LNCaP clone FGC (cell line): Measurements from ENCODE around the gene SURF1.

Experiments
- DNase-seq: peaks from one replicate; pipeline ENCODE4 v3.0.0-alpha.2; 2011; ENCODE audit warnings: low read depth
- H3K4me3 ChIP-seq: 2 replicates; pipeline ENCODE4 v1.5.1; 2011; ENCODE audit warnings: mild to moderate bottlenecking, low read depth, low read length, control low read depth
- TF ChIP-seq, protein P1 (sequence below): IDR thresholded peaks from 2 replicates; pipeline ENCODE4 v1.5.1; 2012; ENCODE audit warnings: mild to moderate bottlenecking; ENCODE audit not compliant: control insufficient read depth, insufficient read depth; ENCODE audit errors: extremely low read depth

Gene SURF1

GRCh38 chr9:133375724-133376654 lies 19.7 kb upstream of the SURF1 start, which contains the start of the genes STKLD1 and SURF4:
Gene STKLD1 (plus strand): TSS chr9:133376366. CDS start chr9:133376474, 108 bp downstream.
Gene SURF4 (minus strand): TSS chr9:133376060. CDS start chr9:133375969, 91 bp downstream.
- peak; percentile 86 for DNase-seq
- H3K4me3 ChIP-seq: peak within 1 kb of the TSS; percentile 83
- TF ChIP-seq, protein P1, sequence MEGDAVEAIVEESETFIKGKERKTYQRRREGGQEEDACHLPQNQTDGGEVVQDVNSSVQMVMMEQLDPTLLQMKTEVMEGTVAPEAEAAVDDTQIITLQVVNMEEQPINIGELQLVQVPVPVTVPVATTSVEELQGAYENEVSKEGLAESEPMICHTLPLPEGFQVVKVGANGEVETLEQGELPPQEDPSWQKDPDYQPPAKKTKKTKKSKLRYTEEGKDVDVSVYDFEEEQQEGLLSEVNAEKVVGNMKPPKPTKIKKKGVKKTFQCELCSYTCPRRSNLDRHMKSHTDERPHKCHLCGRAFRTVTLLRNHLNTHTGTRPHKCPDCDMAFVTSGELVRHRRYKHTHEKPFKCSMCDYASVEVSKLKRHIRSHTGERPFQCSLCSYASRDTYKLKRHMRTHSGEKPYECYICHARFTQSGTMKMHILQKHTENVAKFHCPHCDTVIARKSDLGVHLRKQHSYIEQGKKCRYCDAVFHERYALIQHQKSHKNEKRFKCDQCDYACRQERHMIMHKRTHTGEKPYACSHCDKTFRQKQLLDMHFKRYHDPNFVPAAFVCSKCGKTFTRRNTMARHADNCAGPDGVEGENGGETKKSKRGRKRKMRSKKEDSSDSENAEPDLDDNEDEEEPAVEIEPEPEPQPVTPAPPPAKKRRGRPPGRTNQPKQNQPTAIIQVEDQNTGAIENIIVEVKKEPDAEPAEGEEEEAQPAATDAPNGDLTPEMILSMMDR: no peak

- peak overlapping the region; percentile 83 for H3K4me3 ChIP-seq
- no peak for DNase-seq
Observed at GRCh38 chr9:133375116-133375723, 18.9 kb upstream of the SURF1 start.

DNA sequence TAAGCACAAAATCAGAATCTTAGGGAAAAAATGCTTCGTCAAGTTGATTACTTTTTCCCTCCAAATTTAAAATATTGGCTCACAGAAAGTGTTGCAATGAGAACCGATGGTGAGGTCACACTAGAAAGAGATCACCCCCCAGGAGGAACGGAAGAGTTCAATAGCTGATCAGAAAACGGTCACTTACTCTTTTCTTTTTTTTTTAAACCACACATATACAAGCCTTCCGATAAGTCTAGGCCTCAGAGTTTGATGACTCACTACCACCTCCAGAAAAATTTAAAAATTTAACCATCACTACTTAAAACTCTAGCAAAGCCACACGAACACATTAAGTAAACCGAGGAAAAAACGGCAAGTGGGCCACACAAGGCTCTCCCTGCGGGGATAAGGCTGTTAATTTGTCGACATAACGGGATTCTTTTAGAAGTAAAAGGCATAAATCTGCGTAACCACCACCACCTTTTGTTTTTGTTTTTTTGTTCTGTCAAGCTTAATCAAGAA lies 18.4 kb upstream of the SURF1 start:
- peak overlapping the region; percentile 83 for H3K4me3 ChIP-seq
- TF ChIP-seq, protein P1: no peak
- no peak for DNase-seq

More at GRCh38 chr9:133375116-133375723, 18.9 kb upstream of the SURF1 start:
- TF ChIP-seq, protein P1: peak; percentile 20; the same call in 1 of the 2 replicates

DNA sequence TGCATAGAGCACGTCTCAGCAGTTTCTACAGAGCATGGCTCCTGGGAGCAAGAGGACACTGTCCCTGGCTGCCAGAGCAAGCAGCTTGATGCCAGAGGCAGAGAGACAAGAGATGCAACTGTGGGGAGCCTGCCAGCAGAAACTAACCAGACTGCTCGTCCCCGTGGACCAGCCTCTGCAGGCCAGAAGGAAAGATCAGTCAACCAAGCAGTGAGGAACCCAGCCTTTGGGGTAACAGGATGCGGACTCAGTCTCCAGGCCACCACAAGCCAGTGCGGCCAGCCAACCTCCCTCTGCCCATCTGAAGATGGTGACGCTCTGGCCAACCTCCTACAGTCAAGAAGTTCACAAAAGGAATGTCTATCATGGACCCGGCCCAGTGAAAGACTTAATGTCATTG lies 15.9 kb upstream of the SURF1 start:
- no peak overlapping the region for H3K4me3 ChIP-seq
- DNase-seq: no peak

DNA sequence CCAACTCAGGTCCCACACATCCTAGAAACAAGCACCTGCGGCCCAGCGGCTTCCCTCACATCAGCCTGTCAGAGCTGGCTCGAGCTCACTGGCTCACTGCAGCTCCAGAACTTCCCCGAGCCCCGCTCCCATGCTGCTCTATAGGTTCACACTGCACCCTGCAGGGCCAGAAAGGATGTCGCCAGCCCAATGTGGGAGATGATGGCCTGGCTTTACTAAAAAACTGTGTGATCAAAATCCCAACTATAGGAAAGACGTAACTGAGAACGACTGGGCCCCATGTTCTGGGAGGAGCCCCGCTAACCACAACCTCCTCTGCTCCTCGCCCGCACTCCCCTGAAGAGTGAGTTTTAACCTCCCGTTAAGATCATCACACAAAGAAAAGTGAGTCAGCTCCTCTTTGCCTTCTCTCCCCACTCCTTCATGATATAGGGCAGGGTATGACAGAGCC lies 15.0 kb upstream of the SURF1 start:
- no peak for DNase-seq
- no peak overlapping the region for H3K4me3 ChIP-seq
- TF ChIP-seq, protein P1: no peak

More for the DNA sequence above, 15.9 kb upstream of the SURF1 start:
- TF ChIP-seq, protein P1: no peak

DNA sequence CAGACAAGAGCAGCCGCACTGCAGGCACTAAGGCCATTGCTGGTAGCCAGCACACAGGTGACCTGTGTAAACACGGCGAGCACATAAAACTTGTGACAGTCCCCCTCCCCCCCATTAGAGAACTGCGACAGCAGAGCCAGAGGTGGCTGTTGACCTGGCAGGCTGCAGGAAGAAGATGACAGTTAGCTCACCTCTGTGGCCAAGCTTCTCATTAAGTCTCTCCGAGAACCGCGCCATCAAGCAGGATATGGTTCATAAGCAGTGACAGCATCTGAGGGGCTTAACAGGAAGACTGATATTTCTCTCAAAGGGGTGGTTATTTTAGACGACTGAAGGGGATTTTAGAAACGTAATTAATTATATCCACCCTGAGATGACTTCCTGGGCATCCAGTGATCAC lies 14.4 kb upstream of the SURF1 start:
- H3K4me3 ChIP-seq: no peak overlapping the region
- peak; percentile 33 for DNase-seq
- TF ChIP-seq, protein P1: no peak
